Umbilical cord (tissue), 2 donors: ENCODE measurements around the gene GATD1. TPM values are rescaled to one million over a fixed set of nuclear protein-coding genes. Genes with fewer than 3 reads are reported as not detected.
A peak's percentile ranks its signal among the peaks of the same experiment; 100 is the strongest.

ENCODE experiments used
- DNase-seq: peaks from one replicate; pipeline ENCODE4 v3.0.0-alpha.2; 2015; ENCODE audit warnings: low spot score
- total RNA-seq: library from RNA; depleted of rRNA; stranded (reverse); fragments of >200 nt; gene quantifications from one replicate; pipeline ENCODE4 v1.2.3, GENCODE V29; 2014; ENCODE audit warnings: low replicate concordance; ENCODE audit not compliant: insufficient read depth

Gene GATD1
- total RNA-seq, 1 donor from 2014 or later: 26.2 TPM

GRCh38 chr11:795634-796564, 18.6 kb upstream of the GATD1 start:
- DNase-seq: peak; percentile 80

DNA sequence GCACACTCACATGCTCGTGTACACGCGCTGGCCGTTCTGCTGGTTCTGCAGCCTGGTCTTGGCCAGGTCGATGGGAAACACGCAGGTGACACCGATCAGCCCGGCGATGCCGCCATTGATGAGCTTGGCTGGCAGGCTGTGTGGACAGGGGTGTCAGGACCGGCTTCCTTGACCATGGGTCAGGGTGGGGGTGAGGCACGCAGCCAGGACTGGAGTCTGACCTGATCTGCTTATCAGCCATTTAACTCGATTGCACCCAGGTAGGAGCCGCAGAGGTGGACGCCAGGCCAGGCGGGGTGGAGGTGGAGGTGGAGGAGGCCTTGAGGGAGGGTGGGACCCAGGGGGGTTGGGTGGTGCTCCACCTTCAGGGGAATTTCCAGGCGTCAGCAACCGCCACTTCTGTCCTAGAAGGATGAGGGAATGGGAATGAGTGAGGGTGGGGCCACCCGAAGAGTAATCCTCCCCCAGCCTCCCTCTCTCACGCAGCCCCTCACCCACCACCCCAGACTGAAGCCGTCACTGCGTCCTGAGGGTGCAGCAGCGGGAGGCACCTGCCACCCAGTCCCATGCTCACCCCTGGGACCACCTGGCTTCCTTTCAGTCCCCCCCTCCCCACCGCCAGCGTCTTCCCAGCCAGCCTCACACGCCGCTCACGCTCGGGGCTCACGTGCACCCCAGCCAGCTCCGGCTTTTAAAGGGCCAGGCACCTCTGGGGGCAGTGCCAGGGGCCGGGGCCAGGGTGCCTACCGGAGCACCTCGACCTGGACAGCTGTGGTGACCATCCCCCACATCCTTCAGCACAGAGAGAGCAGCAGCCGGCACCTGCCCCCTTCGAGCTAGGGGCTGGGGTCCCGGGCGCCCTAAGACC, 17.7 kb upstream of the GATD1 start:
- no peak for DNase-seq

- no peak for DNase-seq
Observed at GRCh38 chr11:794013-794765, 16.9 kb upstream of the GATD1 start.

DNA sequence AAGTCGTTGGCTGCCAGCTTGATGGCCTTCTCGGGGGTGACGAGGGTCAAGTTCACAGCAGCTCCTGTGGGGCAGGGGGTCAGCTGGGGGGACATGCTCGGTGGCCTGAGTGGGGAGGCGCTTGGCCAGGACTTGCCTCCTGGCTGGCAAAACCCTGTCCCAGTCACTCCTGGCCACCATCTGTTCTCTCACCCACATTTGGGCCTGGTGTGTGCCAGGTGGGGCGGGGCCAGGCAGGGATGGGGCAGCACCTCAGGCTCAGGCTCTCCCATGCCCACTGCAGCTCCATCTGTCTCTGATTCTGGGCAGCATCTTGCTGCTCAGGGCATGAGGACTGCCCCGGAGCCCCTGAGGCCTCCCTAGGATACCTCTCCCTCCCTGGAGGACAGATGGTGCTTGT, 16.3 kb upstream of the GATD1 start:
- no peak for DNase-seq

DNA sequence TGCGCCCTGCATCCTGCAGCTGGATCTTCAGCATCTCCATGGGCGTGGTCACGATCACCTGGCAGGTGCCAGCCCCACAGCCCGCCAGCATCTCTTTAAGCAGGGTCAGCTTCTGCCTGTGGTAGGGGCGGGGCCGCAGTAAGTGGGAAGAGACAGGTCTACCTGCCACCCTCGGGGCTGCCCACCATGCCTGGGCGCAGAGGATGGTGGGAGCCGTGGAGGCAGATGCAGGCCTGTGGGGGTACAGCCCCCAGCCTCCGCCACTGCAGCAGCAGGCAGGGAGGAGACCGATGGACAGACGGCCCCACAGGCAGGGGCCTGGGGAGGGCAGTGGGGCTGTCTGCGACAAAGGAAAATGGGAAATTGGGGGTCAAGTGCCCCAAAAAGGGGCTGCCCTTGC, 15.6 kb upstream of the GATD1 start:
- no peak for DNase-seq

DNA sequence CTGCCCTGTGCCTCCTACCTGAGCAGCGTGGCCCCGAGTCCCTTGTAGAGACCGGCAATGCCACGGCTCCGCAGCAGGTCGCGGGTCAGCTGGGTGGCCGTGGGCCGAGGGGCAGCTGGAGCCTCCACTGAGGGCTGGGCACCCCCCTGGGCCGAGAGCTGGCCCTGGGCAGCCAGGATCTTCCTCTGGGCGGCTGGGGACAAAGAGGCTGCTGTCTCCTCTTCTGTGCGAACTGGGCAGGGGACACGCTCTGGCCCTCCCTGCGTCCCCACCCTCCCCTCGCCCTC, 15.2 kb upstream of the GATD1 start:
- no peak for DNase-seq

DNA sequence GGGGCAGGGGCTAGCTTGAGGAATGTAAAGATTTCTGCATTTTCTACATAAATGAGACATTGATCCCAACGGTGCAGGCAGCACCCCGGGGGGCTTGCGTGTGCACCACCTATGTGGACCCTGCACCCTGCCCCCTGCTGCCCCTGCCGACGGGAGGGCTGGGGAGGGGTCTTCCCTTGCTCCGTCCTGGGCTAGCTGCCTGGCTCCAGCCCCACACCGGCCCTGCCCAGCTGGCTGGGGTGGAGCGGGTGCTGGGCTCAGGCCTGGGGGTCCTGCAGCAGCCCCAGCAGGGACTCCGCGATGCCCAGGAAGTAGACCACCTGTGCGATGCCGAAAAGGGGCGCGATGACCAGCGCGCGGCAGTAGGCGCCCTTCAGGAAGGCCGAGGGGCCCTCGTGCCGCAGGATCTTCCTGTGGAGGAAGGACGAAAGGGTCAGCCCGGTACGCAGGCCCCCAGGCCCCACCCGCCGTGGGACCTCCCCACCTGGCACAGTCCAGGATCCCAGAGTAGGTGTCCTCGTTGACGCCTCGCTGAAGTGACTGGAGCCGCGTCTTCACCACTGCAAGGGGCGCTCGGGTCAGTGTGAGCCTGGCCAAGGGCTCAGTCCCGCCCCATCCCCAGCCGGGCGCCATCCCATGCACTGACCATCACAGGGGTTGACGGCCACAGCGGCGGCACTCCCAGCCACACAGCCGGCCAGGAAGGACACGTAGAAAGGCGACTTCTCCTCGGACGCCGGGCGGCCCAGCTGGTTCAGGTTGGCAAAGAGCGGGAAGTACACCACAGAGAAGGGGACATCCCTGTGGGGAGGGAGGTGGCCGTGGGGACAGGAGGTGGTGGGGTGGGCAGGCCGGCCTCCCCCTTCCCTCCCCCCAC, 14.6 kb upstream of the GATD1 start:
- no peak for DNase-seq

DNA sequence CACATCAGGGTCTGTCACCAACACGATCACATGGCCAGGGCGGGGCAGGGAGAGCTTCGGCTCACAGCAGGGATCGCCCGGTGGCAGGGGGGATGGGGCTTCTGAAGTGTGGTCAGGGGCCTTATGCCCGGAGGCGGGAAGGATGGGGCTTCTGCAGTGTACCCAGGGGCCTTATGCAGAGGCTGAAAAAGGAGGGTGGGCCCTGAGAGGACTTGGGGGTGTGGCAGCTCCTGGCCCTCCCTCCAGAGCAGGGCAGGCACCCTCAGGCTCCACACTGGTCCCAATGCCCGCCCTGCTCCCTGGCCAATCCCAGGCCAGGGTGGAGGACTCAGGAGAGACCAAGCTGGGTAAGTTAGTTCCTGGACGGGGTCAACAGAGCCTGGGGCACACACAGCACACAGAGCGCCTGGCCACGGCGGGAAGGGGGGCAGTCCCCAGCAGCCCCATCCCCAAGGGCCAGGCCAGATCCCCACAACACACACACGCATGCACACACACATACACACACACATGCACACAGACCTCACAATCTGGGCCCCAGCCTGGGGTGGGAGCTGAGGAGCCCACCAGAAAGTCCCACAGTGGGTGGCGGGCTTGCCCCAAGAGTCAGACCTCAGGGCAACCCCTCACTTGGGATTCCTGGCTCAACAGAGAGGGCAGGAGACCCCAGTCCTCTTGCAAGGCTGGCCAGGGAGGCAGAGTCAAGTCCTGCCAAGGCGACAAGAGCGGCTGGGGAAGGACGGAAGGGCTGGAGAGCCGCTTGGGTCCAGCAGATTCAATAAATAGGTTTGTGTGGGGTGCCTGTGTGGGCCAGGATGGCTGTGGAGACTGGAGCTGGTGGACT, 13.7 kb upstream of the GATD1 start:
- DNase-seq: no peak

GRCh38 chr11:789943-790342, 12.7 kb upstream of the GATD1 start, which contains the start of gene CEND1:
Gene CEND1, minus strand, starts transcription at chr11:790090. Its CDS starts 1,514 bp downstream, at chr11:788576.
- no peak for DNase-seq

GRCh38 chr11:788953-789940, 12.0 kb upstream of the GATD1 start:
- no peak for DNase-seq

- no peak for DNase-seq
Observed at GRCh38 chr11:788009-788640, 10.8 kb upstream of the GATD1 start.

GRCh38 chr11:787084-787675, 9.9 kb upstream of the GATD1 start:
- DNase-seq: no peak

GRCh38 chr11:786235-787083, 9.2 kb upstream of the GATD1 start:
- no peak for DNase-seq

DNA sequence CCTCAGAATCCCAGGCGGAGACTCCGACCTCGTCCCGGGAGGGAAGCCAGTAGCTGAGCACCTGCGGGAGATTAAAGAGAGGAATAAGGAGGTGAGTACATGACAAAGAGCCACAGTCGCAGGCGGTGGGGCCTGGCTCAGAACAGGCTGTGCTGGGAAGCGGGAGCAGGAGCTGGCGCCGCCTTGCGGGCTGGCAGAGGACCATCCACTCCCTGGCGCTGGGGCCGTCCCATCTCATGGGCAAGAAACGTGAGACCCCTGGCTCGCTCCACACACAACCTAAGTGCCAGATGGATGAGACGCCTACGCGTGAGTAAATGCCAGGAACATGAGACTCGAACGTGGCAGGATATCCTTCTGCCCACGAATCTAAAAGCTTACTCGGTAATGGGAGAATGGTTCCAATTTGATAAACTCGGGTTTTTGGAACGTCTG, 6.3 kb upstream of the GATD1 start:
- peak; percentile 72 for DNase-seq

DNA sequence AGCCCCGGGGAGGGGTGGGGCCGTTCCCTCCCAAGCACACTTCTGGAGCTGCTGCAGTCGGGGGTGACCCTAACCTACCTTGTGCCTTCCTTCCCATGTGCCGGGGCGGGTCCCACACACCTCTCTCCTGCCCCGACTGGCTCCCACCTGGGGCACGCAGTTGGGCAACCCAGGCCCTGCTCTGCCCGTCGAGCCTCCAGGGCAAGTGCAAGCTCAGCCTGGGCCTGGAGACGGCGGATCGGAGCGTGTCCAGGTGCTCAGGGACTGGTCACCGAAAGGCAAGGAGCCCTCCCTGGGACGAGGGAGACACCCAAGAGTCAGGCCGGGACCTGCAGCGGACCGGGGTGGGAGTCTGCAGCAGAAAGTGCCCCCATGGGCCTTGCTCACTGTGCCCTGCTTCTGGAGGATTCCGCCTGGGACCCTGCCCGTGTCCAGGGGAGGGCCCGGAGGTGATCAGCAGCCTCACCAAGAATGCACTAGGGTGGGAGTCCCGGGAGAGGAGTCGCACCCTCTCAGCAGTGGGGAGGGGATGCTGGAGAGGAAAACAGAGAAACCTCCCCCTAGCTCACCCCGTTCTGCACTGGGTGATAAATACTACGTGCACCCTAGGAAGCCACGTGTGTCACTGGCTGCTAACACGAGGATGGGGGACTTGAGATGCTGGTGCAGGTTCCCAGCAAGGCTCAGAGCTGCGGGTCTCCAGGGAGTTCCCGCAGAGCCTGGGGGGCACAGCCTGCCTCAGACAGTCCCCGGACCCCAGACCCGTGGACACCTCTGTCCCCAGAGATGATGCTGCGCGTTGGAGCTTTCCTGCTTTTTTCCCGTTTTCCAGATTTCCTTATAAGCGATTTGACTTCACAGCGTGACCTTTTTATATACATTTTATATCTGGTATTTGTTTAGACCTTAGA, 5.2 kb upstream of the GATD1 start:
- no peak for DNase-seq
